GM21723 (cell line): Measurements from ENCODE around the gene MANF.
A peak's percentile ranks its signal among the peaks of the same experiment; 100 is the strongest.
"Not testable (repeated sequence)": the region's sequence is repeated elsewhere in the genome, so short reads cannot be mapped to it uniquely, and the experiment has no call there.

Source experiments
- ATAC-seq: cut with Tn5 transposase; IDR thresholded peaks from one replicate; pipeline ENCODE4 v1.9.1; 2021; ENCODE audit warnings: mild to moderate bottlenecking, moderate library complexity; ENCODE audit not compliant: unreplicated experiment

MANF gene

GRCh38 chr3:51384726-51385473 lies at the start of gene MANF:
MANF (plus strand) TSS chr3:51385291; CDS start chr3:51385343, 52 bp downstream.
- peak; percentile 94 for ATAC-seq

DNA sequence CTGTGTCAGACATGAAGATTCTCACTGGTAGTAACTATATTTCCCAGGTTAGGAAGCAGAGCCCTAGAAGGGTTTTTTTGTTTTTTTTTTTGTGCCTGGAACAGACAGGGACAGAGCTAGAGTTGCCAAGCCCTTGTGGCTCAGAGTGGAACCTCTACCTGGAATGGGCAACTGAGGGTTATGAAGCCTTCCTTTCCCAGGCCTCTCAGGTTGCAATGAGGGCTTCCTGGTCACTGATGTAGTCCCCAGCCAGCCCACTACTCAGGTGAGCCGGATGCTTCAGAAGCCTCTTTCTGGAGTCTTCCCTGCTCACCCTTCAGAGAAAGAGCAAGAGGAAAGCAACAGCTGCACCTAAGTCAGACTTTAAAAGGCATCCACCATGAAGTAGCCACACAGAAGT lies 48.8 kb upstream of the MANF start:
- ATAC-seq = no peak

DNA sequence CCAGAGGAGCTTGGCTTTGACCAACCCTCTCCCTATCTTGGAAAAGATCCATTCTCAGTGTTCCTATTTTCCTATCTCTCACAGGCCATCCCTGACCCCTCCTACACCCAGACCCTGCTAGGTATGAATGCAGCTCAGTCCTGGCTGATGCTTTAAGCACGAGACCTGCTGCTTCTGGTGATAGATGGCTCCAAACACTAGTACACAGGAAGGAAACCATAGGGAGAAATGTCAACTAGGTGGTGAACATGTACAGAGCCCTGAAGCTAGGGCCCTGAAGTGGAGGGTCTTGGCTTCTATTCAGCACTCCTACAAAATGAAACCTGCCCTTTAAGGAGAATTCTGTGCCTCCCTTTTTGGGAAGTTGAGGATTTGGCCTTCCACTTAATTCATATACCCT lies 47.4 kb upstream of the MANF start:
- no peak for ATAC-seq

DNA sequence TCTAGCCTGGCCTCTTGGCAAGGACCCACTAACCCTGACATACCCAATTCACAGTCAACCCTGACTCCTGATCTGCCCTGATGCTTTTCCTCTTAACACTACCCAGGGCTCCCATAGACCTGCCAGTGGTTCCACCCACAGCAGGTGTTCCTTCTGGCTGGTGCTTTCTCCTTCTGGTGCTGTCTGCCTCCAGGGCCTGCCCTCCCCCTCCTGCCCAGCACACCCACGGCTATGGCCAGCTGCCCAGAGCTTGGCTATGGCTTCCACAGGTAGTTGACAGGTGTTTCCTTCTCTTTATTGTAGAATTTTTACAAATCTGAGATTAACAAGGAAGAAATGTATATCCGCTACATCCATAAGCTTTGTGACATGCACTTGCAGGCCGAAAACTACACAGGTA lies 46.5 kb upstream of the MANF start:
- no peak for ATAC-seq

- ATAC-seq = no peak
These were observed 44.9 kb upstream of the MANF start for GRCh38 chr3:51340013-51340829.

DNA sequence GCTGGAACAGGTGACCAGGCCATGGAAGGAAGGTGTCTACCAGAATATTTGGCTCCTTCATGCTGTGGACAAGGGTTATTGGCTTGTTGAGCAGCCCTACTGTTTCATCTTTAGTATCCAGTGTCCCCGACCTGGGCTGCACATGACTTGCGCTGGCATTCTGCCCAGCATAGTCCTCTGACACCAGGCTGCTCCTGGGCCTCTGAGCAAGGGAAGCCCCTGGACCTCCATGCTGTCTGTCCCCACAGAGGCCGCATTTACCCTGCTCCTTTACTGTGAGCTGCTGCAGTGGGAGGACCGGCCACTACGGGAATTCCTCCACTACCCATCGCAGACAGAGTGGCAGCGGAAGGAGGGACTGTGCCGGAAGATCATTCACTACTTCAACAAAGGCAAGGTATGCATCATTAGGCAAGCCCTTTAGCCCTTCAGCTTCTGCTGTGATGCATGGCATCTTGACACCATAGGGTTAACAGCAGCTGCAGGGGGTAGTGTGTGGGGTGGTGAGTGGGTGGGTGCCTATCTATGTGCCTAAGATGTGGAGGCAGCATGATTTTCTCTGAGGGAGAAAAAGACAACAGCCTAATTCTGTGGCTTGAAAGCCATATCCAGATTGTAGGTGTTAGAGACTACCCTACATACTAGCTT lies 44.0 kb upstream of the MANF start:
- ATAC-seq = no peak

- ATAC-seq = no peak
These were observed 41.0 kb upstream of the MANF start for GRCh38 chr3:51343918-51344687.

- no peak for ATAC-seq
These were observed 34.3 kb upstream of the MANF start for GRCh38 chr3:51350751-51351150.

- no peak for ATAC-seq
These were observed 32.0 kb upstream of the MANF start for GRCh38 chr3:51353131-51353530.

GRCh38 chr3:51353691-51354090 lies 31.4 kb upstream of the MANF start:
- ATAC-seq = no peak

GRCh38 chr3:51354172-51354571 lies 30.9 kb upstream of the MANF start:
- ATAC-seq = no peak

GRCh38 chr3:51354731-51355615 lies 30.1 kb upstream of the MANF start:
- no peak for ATAC-seq

GRCh38 chr3:51355891-51356578 lies 29.1 kb upstream of the MANF start:
- ATAC-seq = no peak

- no peak for ATAC-seq
These were observed 27.2 kb upstream of the MANF start for GRCh38 chr3:51357856-51358255.

DNA sequence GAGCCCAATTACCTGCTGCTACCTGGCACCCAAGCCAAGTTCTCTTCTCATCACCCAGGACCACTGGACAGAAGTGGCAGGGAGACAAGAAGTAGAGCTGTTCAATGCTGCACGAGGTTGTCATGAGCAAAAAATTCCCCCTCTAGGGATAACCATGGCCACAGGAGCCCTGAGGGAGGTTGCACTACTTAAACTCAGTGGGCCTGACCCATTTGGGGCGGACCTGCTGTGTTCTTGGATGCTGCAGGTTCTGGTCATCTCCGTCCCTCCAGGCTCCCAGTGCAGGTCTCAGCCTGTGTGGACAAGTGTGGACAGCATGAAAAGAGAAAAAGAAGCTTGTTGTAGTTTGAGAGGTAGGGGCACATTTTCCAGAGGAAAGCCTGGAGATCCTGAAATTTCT lies 26.1 kb upstream of the MANF start:
- ATAC-seq = no peak

GRCh38 chr3:51360806-51361205 lies 24.3 kb upstream of the MANF start:
- ATAC-seq = no peak

- ATAC-seq = no peak
These were observed 23.3 kb upstream of the MANF start for GRCh38 chr3:51361746-51362145.

- no peak for ATAC-seq
These were observed 22.6 kb upstream of the MANF start for GRCh38 chr3:51362476-51362875.

DNA sequence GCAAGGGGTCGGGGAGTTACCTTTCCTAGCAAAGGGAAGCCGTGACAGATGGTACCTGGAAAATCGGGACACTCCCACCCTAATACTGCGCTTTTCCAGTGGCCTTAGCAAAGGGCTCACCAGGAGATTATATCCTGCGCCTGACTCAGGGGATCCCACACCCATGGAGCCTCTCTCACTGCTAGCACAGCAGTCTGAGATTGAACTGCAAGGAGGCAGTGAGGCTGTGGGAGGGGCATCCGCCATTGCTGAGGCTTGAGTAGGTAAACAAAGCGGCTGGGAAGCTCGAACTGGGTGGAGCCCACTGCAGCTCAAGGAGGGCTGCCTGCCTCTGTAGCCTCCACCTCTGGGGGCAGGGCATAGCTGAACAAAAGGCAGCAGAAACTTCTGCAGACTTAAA lies 16.8 kb upstream of the MANF start:
- not testable (repeated sequence) for ATAC-seq
